ENCODE measurements around the gene SDK1. TPM values are rescaled to one million over a fixed set of nuclear protein-coding genes. Genes with fewer than 3 reads are reported as not detected.

The SDK1 gene
- total RNA-seq, 1 donor from 2014 or later: 16.7 TPM

DNA sequence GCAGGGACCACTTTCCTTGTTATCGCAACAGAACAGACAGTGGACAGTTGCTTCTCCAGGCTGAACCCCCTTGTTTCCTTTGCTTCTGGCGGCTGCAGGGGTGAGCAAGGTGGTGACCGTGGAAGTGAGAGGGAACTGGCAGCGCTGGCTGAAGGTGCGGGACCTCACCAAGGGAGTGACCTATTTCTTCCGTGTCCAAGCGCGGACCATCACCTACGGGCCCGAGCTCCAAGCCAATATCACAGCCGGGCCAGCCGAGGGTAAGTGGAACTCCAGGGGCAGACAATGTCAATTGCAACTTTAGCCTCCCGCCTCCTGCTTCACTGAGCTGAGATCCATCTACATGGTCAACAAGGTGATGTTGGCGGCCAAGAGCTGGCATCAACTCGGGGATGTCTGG is 919.0 kb downstream of the SDK1 start:
- H3K36me3 ChIP-seq: no peaks in the 10 kb centered on the region
- H3K4me3 ChIP-seq: no peak overlapping the region
- H3K9me3 ChIP-seq: no peaks in the 10 kb centered on the region
- no peak for DNase-seq (ENCODE audit: extremely low spot score in 2 of 2)
- H3K27ac ChIP-seq: no peak overlapping the region
- peaks cover 11% of the 10 kb centered on the region for H3K4me1 ChIP-seq
- TF ChIP-seq, protein P1, sequence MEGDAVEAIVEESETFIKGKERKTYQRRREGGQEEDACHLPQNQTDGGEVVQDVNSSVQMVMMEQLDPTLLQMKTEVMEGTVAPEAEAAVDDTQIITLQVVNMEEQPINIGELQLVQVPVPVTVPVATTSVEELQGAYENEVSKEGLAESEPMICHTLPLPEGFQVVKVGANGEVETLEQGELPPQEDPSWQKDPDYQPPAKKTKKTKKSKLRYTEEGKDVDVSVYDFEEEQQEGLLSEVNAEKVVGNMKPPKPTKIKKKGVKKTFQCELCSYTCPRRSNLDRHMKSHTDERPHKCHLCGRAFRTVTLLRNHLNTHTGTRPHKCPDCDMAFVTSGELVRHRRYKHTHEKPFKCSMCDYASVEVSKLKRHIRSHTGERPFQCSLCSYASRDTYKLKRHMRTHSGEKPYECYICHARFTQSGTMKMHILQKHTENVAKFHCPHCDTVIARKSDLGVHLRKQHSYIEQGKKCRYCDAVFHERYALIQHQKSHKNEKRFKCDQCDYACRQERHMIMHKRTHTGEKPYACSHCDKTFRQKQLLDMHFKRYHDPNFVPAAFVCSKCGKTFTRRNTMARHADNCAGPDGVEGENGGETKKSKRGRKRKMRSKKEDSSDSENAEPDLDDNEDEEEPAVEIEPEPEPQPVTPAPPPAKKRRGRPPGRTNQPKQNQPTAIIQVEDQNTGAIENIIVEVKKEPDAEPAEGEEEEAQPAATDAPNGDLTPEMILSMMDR (IDR thresholded peaks at IDR 0.05): no peak
- TF ChIP-seq POLR2AphosphoS5 (IDR thresholded peaks at IDR 0.05; ENCODE audit: insufficient read depth in 1 of 2, low read depth in 1 of 2): no peak
- TF ChIP-seq POLR2A (IDR thresholded peaks at IDR 0.05): no peak
- intact Hi-C loops (cut with DNase I): no loop called here
- H3K27me3 ChIP-seq: no peaks in the 10 kb centered on the region

DNA sequence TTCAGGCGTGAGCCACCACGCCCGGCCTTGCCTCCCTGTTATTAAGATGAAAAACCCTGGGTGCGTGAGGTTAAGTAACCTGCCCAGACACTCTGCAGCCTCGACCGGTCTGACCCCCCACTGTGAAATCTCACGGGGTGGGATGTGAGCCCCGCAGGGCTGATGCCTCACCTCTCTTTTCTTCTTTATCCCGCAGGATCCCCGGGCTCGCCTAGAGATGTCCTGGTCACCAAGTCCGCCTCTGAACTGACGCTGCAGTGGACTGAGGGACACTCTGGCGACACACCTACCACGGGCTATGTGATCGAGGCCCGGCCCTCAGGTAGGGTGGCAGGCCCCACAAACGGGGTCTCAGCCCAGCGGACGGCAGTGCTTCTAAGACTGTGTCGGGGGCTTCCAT is 920.0 kb downstream of the SDK1 start:
- Histone ChIP-seq H3K9me3 (no peaks in the 10 kb centered on the region), H3K36me3 (no peaks in the 10 kb centered on the region), H3K4me1 (peaks cover 3% of the 10 kb centered on the region), H3K27ac (no peak overlapping the region), H3K27me3 (no peaks in the 10 kb centered on the region), H3K4me3 (no peak overlapping the region)
- intact Hi-C loops (cut with DNase I): no loop called here
- DNase-seq (ENCODE audit: extremely low spot score in 2 of 2): no peak
- TF ChIP-seq, protein P1 (IDR thresholded peaks at IDR 0.05): no peak
- TF ChIP-seq POLR2A (IDR thresholded peaks at IDR 0.05): no peak
- TF ChIP-seq POLR2AphosphoS5 (IDR thresholded peaks at IDR 0.05; ENCODE audit: insufficient read depth in 1 of 2, low read depth in 1 of 2): no peak

DNA sequence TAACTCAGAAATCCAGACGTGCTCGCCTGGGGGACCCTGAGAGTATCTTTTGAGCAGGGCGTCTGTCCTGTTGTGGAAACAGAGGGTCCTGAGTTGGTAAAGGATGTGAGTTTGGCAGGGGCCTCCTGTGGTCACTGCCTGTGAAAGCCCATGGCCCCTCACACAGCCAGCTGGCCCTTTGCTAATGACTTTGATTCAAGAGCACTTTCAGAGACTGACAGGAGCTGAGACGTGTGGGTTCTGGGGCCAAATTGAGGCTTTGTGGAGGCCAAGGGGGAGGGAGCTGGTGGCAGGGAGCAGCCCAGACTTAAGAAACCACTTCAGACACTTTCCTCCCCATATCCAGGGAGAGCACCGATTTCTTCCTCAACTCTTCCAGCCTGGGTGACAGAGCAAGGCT is 921.6 kb downstream of the SDK1 start:
- no peaks in the 10 kb centered on the region for H3K27me3 ChIP-seq
- TF ChIP-seq POLR2A (IDR thresholded peaks at IDR 0.05) (no peak), POLR2AphosphoS5 (IDR thresholded peaks at IDR 0.05; ENCODE audit: insufficient read depth in 1 of 2, low read depth in 1 of 2) (no peak)
- TF ChIP-seq, protein P1 (IDR thresholded peaks at IDR 0.05): no peak
- H3K9me3 ChIP-seq: no peaks in the 10 kb centered on the region
- DNase-seq (ENCODE audit: extremely low spot score in 2 of 2): no peak
- intact Hi-C loops (cut with DNase I): no loop called here
- no peak overlapping the region for H3K27ac ChIP-seq
- H3K4me3 ChIP-seq: no peak overlapping the region
- H3K4me1 ChIP-seq: no peaks in the 10 kb centered on the region
- no peaks in the 10 kb centered on the region for H3K36me3 ChIP-seq

DNA sequence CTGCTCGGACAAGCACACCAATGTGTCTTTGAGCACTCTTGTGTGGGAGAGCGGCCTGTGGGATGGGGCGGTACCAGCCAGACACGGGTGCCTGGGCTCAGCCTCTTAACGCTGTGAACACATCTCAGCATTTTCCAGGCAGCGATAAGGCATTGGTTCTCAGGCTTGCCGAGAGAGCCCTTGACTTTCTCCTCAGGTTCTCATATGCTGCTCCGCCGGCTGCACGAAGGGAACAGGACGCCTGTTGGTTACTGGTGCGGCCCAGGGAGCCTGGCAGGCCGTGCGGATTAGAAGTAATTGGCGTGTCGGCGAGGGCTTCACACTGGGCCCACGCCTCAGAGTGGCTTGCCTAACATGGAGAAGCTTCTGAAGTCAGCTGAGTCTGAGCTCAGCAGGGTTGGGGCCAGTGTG is 924.3 kb downstream of the SDK1 start:
- Histone ChIP-seq H3K4me1 (no peaks in the 10 kb centered on the region), H3K27me3 (no peaks in the 10 kb centered on the region), H3K9me3 (no peaks in the 10 kb centered on the region), H3K4me3 (no peak overlapping the region), H3K27ac (no peak overlapping the region), H3K36me3 (no peaks in the 10 kb centered on the region)
- DNase-seq (ENCODE audit: extremely low spot score in 2 of 2): no peak
- TF ChIP-seq, protein P1 (IDR thresholded peaks at IDR 0.05): no peak
- TF ChIP-seq POLR2A (IDR thresholded peaks at IDR 0.05) (no peak), POLR2AphosphoS5 (IDR thresholded peaks at IDR 0.05; ENCODE audit: insufficient read depth in 1 of 2, low read depth in 1 of 2) (no peak)
- intact Hi-C loops (cut with DNase I): no loop called here

DNA sequence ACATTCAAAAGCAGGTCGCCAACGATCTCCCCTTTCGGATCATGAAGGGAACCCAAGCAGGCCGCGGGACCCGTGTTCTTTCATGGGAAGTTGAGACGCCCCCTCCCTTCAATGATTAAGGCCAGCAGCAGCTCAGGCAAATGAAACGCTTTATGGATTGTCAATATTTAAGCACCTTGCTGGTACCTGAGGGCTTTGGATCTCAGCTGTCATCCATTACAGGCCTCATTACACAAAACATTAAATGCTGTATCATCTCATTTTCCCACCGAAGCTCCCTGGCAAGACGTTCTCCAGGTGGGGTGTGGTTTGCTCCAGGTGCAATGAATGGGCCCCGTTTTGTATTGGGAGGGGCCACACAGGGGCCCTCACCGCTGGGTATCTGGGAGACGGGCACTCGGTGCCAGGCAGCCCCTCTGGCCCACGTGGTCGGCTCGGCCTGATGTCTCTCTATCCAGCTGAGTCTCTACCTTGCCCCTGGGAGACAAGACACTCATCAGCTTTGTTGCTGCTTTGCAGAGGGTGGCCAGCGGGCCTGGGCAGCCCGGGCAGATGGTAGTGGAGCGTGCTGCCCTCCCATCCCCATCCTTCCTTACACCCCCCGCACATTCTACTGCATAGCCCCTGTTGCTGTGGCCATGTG is 925.0 kb downstream of the SDK1 start:
- intact Hi-C loops (cut with DNase I): no loop called here
- no peaks in the 10 kb centered on the region for H3K4me1 ChIP-seq
- no peaks in the 10 kb centered on the region for H3K27me3 ChIP-seq
- TF ChIP-seq POLR2AphosphoS5 (IDR thresholded peaks at IDR 0.05; ENCODE audit: insufficient read depth in 1 of 2, low read depth in 1 of 2): no peak
- TF ChIP-seq POLR2A (IDR thresholded peaks at IDR 0.05): no peak
- TF ChIP-seq, protein P1 (IDR thresholded peaks at IDR 0.05): no peak
- H3K36me3 ChIP-seq: no peaks in the 10 kb centered on the region
- H3K27ac ChIP-seq: no peak overlapping the region
- no peak overlapping the region for H3K4me3 ChIP-seq
- no peak for DNase-seq (ENCODE audit: extremely low spot score in 2 of 2)
- no peaks in the 10 kb centered on the region for H3K9me3 ChIP-seq

Measured in vagina (tissue), 2 donors.